IMR-90 (cell line): ENCODE results near the gene CCDC71. TPM values are rescaled to one million over a fixed set of nuclear protein-coding genes. Genes with fewer than 3 reads are reported as not detected.
A peak's percentile ranks its signal among the peaks of the same experiment; 100 is the strongest.

ENCODE experiments used
- ATAC-seq: fragments of 200-7000 bp; cut with Tn5 transposase; 2 replicates; pipeline ENCODE4 v1.9.1; 2020; ENCODE audit warnings: low read depth, mild to moderate bottlenecking, moderate library complexity
- BruUV-seq: library from RNA; stranded (reverse); fragments of 400-500 nt; replicated peaks from 2 replicates; lab custom pipeline; 2021; lab: Mats Ljungman, UMichigan
- CTCF ChIA-PET: fragments of 300-600 bp; formaldehyde crosslinking; extraction: SDS; loops from one replicate; lab custom pipeline; 2021; ENCODE audit warnings: antibody characterized with exemption; lab: Yijun Ruan, JAX
- POLR2A ChIA-PET: fragments of 300-600 bp; sonication (Branson Sonifier 250); formaldehyde crosslinking; loops from one replicate; lab custom pipeline; 2022; ENCODE audit warnings: antibody characterized with exemption; ENCODE audit not compliant: unreplicated experiment; lab: Charles Lee
- DNase-seq: peaks from one replicate; pipeline ENCODE4 v3.0.0; 2013
- H2AFZ ChIP-seq: replicated peaks from 2 replicates; pipeline ENCODE3; 2013; ENCODE audit warnings: low read length, mild to moderate bottlenecking; ENCODE audit not compliant: poor library complexity
- H2AK5ac ChIP-seq: 2 replicates; pipeline ENCODE4 v1.6.1; 2013; ENCODE audit warnings: low read depth, low read length, inconsistent platforms
- H2AK9ac ChIP-seq: replicated peaks from 2 replicates; pipeline ENCODE3; 2013; ENCODE audit warnings: mild to moderate bottlenecking, low read depth, low read length, moderate library complexity; ENCODE audit not compliant: poor library complexity
- H2BK120ac ChIP-seq: 2 replicates; pipeline ENCODE4 v1.6.1; 2013; ENCODE audit warnings: low read depth, low read length, inconsistent platforms
- H2BK15ac ChIP-seq: 3 replicates; pipeline ENCODE4 v1.6.1; 2013; ENCODE audit warnings: low read depth, low read length, inconsistent platforms
- H2BK20ac ChIP-seq: 2 replicates; pipeline ENCODE4 v1.6.1; 2013; ENCODE audit warnings: low read depth, mild to moderate bottlenecking, inconsistent platforms, low read length, moderate library complexity
- H2BK5ac ChIP-seq: 2 replicates; pipeline ENCODE4 v1.6.1; 2013; ENCODE audit warnings: mild to moderate bottlenecking, low read depth, low read length, inconsistent platforms; ENCODE audit not compliant: poor library complexity, severe bottlenecking
- H3K14ac ChIP-seq: replicated peaks from 2 replicates; pipeline ENCODE4 v1.6.1; 2013; ENCODE audit warnings: low read depth, low read length, inconsistent platforms
- H3K18ac ChIP-seq: 2 replicates; pipeline ENCODE4 v1.6.1; 2013; ENCODE audit warnings: low read depth, low read length, control low read depth
- H3K23ac ChIP-seq: 2 replicates; pipeline ENCODE4 v1.6.1; 2013; ENCODE audit warnings: low read depth, low read length, inconsistent platforms
- H3K27ac ChIP-seq: 2 replicates; pipeline ENCODE4 v1.5.1; 2013; ENCODE audit warnings: mild to moderate bottlenecking, control low read depth, low read length; ENCODE audit not compliant: insufficient read depth
- H3K27me3 ChIP-seq: 2 replicates; pipeline ENCODE4 v1.6.1; 2013; ENCODE audit warnings: low read length; ENCODE audit not compliant: control insufficient read depth, insufficient read depth
- H3K36me3 ChIP-seq: 2 replicates; pipeline ENCODE4 v1.6.1; 2013; ENCODE audit warnings: low read length, mixed read lengths; ENCODE audit not compliant: control insufficient read depth, insufficient read depth
- H3K4ac ChIP-seq: 2 replicates; pipeline ENCODE4 v1.6.1; 2013; ENCODE audit warnings: low read depth, low read length, inconsistent platforms
- H3K4me1 ChIP-seq: 2 replicates; pipeline ENCODE4 v1.6.1; 2013; ENCODE audit warnings: low read length, mixed read lengths; ENCODE audit not compliant: control insufficient read depth, insufficient read depth
- H3K4me2 ChIP-seq: 2 replicates; pipeline ENCODE4 v1.6.1; 2013; ENCODE audit warnings: low read depth, mild to moderate bottlenecking, control low read depth, low read length, moderate library complexity
- H3K4me3 ChIP-seq: 2 replicates; pipeline ENCODE4 v1.5.1; 2013; ENCODE audit warnings: low read depth, mild to moderate bottlenecking, control low read depth, low read length, moderate library complexity; ENCODE audit not compliant: insufficient read depth
- H3K56ac ChIP-seq: 2 replicates; pipeline ENCODE4 v1.6.1; 2013; ENCODE audit warnings: low read length, inconsistent platforms; ENCODE audit not compliant: insufficient read depth; ENCODE audit errors: extremely low read depth
- H3K79me1 ChIP-seq, 2 experiments: 2 replicates each; pipeline ENCODE4 v1.6.1; 2013; ENCODE audit warnings: low read length in 2 of 2, inconsistent platforms in 1 of 2, low read depth in 1 of 2
- H3K9ac ChIP-seq: 2 replicates; pipeline ENCODE4 v1.6.1; 2013; ENCODE audit warnings: low read depth, low read length, control low read depth
- H3K9me1 ChIP-seq: 2 replicates; pipeline ENCODE4 v1.6.1; 2013; ENCODE audit warnings: low read length, inconsistent platforms; ENCODE audit not compliant: insufficient read depth
- H3K9me3 ChIP-seq: 2 replicates; pipeline ENCODE4 v1.6.1; 2013; ENCODE audit warnings: low read length; ENCODE audit not compliant: control insufficient read depth, insufficient read depth
- H4K20me1 ChIP-seq: 2 replicates; pipeline ENCODE4 v1.6.1; 2013; ENCODE audit warnings: low read length, inconsistent platforms; ENCODE audit not compliant: insufficient read depth
- H4K5ac ChIP-seq: 2 replicates; pipeline ENCODE4 v1.6.1; 2013; ENCODE audit warnings: mild to moderate bottlenecking, low read depth, low read length, control low read depth
- H4K8ac ChIP-seq, 2 experiments: 2 replicates each; pipeline ENCODE4 v1.6.1; 2013; ENCODE audit warnings: low read depth in 2 of 2, low read length in 2 of 2, control low read depth in 1 of 2, inconsistent platforms in 1 of 2
- H4K91ac ChIP-seq: 2 replicates; pipeline ENCODE4 v1.6.1; 2013; ENCODE audit warnings: low read depth, low read length, inconsistent platforms; ENCODE audit not compliant: insufficient read depth
- BHLHE40 ChIP-seq: fragments of 150-350 bp; IDR thresholded peaks from 2 replicates; pipeline ENCODE4 v1.6.1; 2016; ENCODE audit warnings: mild to moderate bottlenecking, low read depth, low read length
- CHD1 ChIP-seq: IDR thresholded peaks from 2 replicates; pipeline ENCODE4 v1.6.1; 2012; ENCODE audit warnings: low read depth, low read length, improper control_type of control experiment
- MXI1 ChIP-seq: IDR thresholded peaks from 2 replicates; pipeline ENCODE4 v1.6.1; 2012; ENCODE audit warnings: low read depth, mild to moderate bottlenecking, low read length, moderate library complexity, borderline replicate concordance
- NFE2L2 ChIP-seq: fragments of 150-350 bp; IDR thresholded peaks from 2 replicates; pipeline ENCODE4 v1.6.1; 2016; ENCODE audit warnings: low read depth, mild to moderate bottlenecking, low read length
- POLR2A ChIP-seq: IDR thresholded peaks from 2 replicates; pipeline ENCODE4 v1.6.1; 2012; ENCODE audit warnings: mild to moderate bottlenecking, low read depth, low read length
- RCOR1 ChIP-seq: IDR thresholded peaks from 2 replicates; pipeline ENCODE4 v1.6.1; 2012; ENCODE audit warnings: mild to moderate bottlenecking, low read length, improper control_type of control experiment; ENCODE audit not compliant: insufficient replicate concordance
- SMC3 ChIP-seq: fragments of 150-350 bp; IDR thresholded peaks from 2 replicates; pipeline ENCODE4 v1.6.1; 2016; ENCODE audit warnings: low read depth, mild to moderate bottlenecking, antibody characterized with exemption, low read length, moderate library complexity
- WGBS, 2 experiments: methylation state at CpG; one replicate each; pipeline versions ENCODE4 v1.1.5 to v1.1.7; 2013; ENCODE audit warnings: missing lambda C conversion rate in 2 of 2; ENCODE audit not compliant: insufficient read length in 1 of 2; ENCODE audit errors: extremely low coverage in 2 of 2; 5-methylcytosine and 5-hydroxymethylcytosine counted together
- dilution Hi-C: fragments of 300-500 bp; cut with HindIII; formaldehyde crosslinking; loops from one replicate; pipeline ENCODE4 v1.14.3; 2018; ENCODE audit warnings: low sequenced_read_pairs; ENCODE audit not compliant: unreplicated experiment
- in situ Hi-C: fragments of 300-500 bp; cut with MboI; formaldehyde crosslinking; loops from 3 replicates; pipeline ENCODE4 v1.14.3; 2019; ENCODE audit warnings: low sequenced_read_pairs, inconsistent platforms, mixed read lengths
- intact Hi-C: fragments of 100-400 bp; cut with micrococcal nuclease; formaldehyde crosslinking; loops from 2 replicates; pipeline ENCODE4 v1.10.0; 2022
- polyA plus RNA-seq, 3 experiments: library from polyadenylated mRNA; depleted of rRNA; stranded (reverse); fragments of >200 nt; gene quantifications; 2 replicates each; pipeline ENCODE4 v1.2.3, GENCODE V29; 2012; ENCODE audit warnings: low replicate concordance in 1 of 3
- total RNA-seq: library from RNA; depleted of rRNA; stranded (reverse); fragments of >200 nt; gene quantifications from 2 replicates; pipeline ENCODE4 v1.2.3, GENCODE V29; 2012
- TF ChIP-seq, protein P1 (sequence below): fragments of 150-350 bp; IDR thresholded peaks from 2 replicates; pipeline ENCODE4 v1.6.1; 2016; ENCODE audit warnings: low read depth, mild to moderate bottlenecking, low read length, moderate library complexity, borderline replicate concordance

Gene CCDC71
- total and polyA plus RNA-seq, 2 of the 4 experiments (the other 2 are of a cell fraction): 29.4 to 35.9 TPM

DNA sequence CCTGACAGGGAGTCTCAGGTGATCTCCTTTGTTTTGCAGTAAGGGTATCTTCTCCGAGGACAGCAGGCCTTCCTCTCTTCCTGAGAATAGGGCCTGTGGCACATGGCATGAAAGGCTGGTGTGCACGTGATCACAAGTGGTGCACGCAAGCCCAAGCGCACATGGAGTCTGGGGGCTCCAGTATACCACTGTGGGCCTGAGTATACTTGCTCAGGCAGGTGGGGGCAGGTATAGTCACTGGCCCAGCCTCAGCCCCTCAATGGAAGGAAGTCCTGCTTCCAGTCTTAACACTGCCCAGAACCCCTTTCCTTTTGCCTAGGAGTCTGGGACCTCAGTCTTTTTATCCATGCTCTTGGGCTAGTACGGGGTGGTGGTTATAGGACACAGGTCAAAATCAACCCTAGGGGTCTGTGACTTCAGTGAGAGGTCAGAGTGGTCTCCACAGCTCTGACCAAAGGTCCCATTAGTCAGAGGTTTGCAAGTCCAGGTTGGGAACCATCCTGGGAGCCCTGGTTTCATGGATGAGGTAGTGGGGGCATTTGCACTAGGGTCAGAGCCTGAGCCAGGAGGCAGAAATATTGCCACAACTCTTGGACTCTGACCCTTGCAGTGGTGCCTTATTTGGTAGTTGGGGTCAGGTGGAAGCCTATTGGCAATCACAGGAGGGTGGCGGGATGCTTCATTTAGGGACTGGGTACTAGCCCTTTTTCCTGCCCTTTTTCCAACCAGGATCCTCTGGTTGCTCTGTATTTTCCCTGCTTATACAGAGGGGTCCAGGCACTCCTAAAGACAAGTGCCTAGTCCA, 823 bp upstream of the CCDC71 start (continued):
- no peak for TF ChIP-seq SMC3
- no peak for TF ChIP-seq NFE2L2

DNA sequence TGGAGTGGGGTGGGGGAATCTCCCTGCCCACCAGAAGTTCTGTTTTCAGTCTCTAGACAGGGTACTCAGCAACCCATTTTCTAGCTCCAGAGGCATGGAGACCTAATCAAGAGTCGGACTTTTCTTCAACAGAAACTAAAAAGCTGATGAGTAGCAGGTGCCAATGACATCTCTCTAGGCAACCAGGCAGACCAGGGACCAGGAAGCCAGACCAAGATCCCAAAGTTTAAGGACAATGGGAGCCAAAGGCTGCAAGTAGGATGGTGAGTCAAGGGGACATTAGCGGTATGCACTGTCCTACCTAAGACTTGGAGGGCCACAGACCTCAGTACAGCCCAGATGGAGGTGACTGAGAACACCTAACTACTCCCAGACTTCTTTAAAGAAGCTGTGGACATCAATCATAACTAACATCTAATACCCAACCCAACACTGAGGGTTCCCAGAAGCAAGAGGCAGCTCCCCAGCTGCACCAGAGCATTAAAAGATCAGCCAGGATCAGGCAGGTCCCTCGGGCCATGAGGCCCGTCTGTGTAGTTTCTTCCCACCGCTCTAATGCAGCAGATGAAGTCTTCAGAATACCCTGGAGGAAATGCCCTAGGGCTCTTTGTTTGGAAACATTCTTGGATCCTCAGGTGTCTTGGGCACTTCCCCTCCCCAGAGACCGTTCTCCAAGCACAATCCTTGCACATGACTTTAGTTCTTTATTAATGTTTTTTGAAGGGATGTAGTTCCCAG, 979 bp downstream of the CCDC71 start:
- Histone ChIP-seq H2BK120ac (no peak overlapping the region), H4K5ac (no peak overlapping the region), H3K9ac (peak overlapping the region; percentile 92), H3K9me1 (peaks cover 30% of the 10 kb centered on the region), H3K27me3 (no peaks in the 10 kb centered on the region), H2BK15ac (no peak overlapping the region), H3K4ac (peak overlapping the region; percentile 96), H4K91ac (peak overlapping the region; percentile 92), H3K27ac (peak overlapping the region; percentile 85), H3K18ac (no peak overlapping the region; the same call in 1 of the 2 replicates), H3K9me3 (no peaks in the 10 kb centered on the region), H3K23ac (peak overlapping the region; percentile 91; the same call in 1 of the 2 replicates), H2BK5ac (no peak overlapping the region), H4K8ac (peak overlapping the region; percentile 97 to 100), H3K14ac (peak overlapping the region; percentile 94), H3K36me3 (peaks cover 25% of the 10 kb centered on the region), H2BK20ac (no peak overlapping the region), H2AK5ac (peak overlapping the region; percentile 99), H3K4me1 (peaks cover 9% of the 10 kb centered on the region), H4K20me1 (peaks cover 8% of the 10 kb centered on the region; the same call in 1 of the 2 replicates), H3K4me3 (peak overlapping the region; percentile 96), H2AK9ac (peak overlapping the region; percentile 99), H3K4me2 (peak overlapping the region; percentile 79), H3K79me1 (peaks cover 37 to 62% of the 10 kb centered on the region in 2 experiments), H2AFZ (peak overlapping the region; percentile 100), H3K56ac (no peak overlapping the region)
- no peak for TF ChIP-seq SMC3
- TF ChIP-seq CHD1: no peak
- no peak for TF ChIP-seq NFE2L2
- TF ChIP-seq, protein P1, sequence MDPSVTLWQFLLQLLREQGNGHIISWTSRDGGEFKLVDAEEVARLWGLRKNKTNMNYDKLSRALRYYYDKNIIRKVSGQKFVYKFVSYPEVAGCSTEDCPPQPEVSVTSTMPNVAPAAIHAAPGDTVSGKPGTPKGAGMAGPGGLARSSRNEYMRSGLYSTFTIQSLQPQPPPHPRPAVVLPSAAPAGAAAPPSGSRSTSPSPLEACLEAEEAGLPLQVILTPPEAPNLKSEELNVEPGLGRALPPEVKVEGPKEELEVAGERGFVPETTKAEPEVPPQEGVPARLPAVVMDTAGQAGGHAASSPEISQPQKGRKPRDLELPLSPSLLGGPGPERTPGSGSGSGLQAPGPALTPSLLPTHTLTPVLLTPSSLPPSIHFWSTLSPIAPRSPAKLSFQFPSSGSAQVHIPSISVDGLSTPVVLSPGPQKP: no peak
- no peak for TF ChIP-seq RCOR1
- TF ChIP-seq POLR2A: no peak
- TF ChIP-seq MXI1: no peak
- no peak for TF ChIP-seq BHLHE40
- WGBS, 2 experiments: 37% methylated on average over 2 of the region's 6 CpGs; no CpG with 5 or more reads in 1 of the 2 experiments
- no peak; the same call in 1 of the 2 replicates for ATAC-seq
- DNase-seq: no peak
- ChIA-PET CTCF (no interaction called here), POLR2A (interaction anchor here (0.5 kb wide), 1 partner anchor 144 kb away, joined by 3 read pairs; no protein-coding TSS in a partner anchor)
- BruUV-seq: TSS peak; percentile 32
- intact Hi-C loops (no loop called here), in situ Hi-C loops (loop anchor here (25.0 kb wide), 1 partner anchor 272 kb away; the partner anchor contains the start of gene NICN1), dilution Hi-C loops (no loop called here)
